Endothelial cell (in vitro differentiated cells): ENCODE data around the gene CARD10. TPM values are rescaled to one million over a fixed set of nuclear protein-coding genes. Genes with fewer than 3 reads are reported as not detected.

Source experiments
- DNase-seq: peaks from one replicate; pipeline ENCODE4 v3.0.0; 2021; ENCODE audit warnings: low spot score
- H3K27ac Mint-ChIP-seq: one replicate; pipeline ENCODE4 v1.8.0; 2021; ENCODE audit warnings: mixed read lengths, inconsistent platforms; ENCODE audit not compliant: unreplicated experiment
- H3K27me3 Mint-ChIP-seq: one replicate; pipeline ENCODE4 v1.8.0; 2021; ENCODE audit warnings: mild to moderate bottlenecking, moderate library complexity, mixed read lengths, inconsistent platforms; ENCODE audit not compliant: unreplicated experiment
- H3K36me3 Mint-ChIP-seq: one replicate; pipeline ENCODE4 v1.8.0; 2021; ENCODE audit warnings: mild to moderate bottlenecking, low read depth, mixed read lengths, inconsistent platforms; ENCODE audit not compliant: unreplicated experiment
- H3K4me1 Mint-ChIP-seq: one replicate; pipeline ENCODE4 v1.8.0; 2021; ENCODE audit warnings: mild to moderate bottlenecking, mixed read lengths, inconsistent platforms; ENCODE audit not compliant: unreplicated experiment
- H3K4me3 Mint-ChIP-seq: one replicate; pipeline ENCODE4 v1.8.0; 2021; ENCODE audit warnings: mild to moderate bottlenecking, mixed read lengths, inconsistent platforms; ENCODE audit not compliant: unreplicated experiment
- H3K9me3 Mint-ChIP-seq: one replicate; pipeline ENCODE4 v1.8.0; 2021; ENCODE audit warnings: mixed read lengths, inconsistent platforms; ENCODE audit not compliant: unreplicated experiment
- total RNA-seq: library from RNA; stranded (reverse); fragmentation: NEBNext Ultra II Directional; extraction: Animal tissue kit (Norgen Biotek cat#: 25700); gene quantifications from one replicate; pipeline ENCODE4 v1.2.1, GENCODE V29; 2021; ENCODE audit not compliant: unreplicated experiment
- TF ChIP-seq, protein P1 (sequence below): fragments of 200-600 bp; sonication (generic); IDR thresholded peaks from one replicate; pipeline ENCODE4 v1.5.0; 2021; ENCODE audit warnings: antibody characterized with exemption; ENCODE audit not compliant: unreplicated experiment

The CARD10 gene
- total RNA-seq, 1 donor from 2014 or later, result 26.0 TPM

DNA sequence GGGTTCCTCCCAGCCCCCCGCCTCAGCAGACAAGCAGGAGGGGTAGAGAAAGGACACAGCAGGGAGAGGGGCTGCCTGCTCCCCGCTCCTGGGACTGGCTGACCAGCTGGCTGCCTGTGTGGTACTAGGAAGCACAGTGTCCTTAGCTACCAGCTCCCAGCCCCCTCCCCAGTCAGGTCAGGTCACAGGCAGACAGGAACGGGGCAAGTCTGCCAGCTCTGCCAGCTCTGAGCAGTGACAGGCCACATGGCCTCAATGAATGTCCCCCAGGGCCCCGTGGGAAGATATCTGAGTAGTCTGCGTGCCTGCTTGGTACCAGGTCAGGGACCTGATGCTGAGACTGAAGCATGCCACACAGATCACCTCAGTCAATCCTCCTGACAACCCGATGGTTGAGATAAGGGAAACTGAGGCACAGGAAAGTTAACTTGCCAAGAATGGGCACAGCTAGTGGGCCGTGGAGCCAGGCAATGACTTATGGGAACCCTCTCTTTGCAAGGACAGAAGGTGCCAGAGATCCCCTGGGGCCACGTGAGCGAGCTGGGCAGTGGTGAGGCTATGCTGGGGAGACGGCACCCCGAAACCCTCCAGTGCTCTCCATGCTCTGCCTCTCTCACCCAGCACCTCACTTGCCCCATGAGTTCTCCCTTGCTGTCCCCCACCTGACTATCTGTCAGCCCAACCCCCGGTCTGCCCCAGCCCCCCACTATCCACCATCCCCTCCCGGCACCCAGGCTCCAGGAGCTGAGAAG lies 19.2 kb downstream of the CARD10 start:
- H3K36me3 Mint-ChIP-seq, result peaks cover 26% of the 10 kb centered on the region
- no peaks in the 10 kb centered on the region for H3K9me3 Mint-ChIP-seq
- H3K27ac Mint-ChIP-seq, result no peak overlapping the region
- DNase-seq, result no peak
- peaks cover 22% of the 10 kb centered on the region for H3K4me1 Mint-ChIP-seq
- H3K27me3 Mint-ChIP-seq, result peaks cover 12% of the 10 kb centered on the region
- no peak overlapping the region for H3K4me3 Mint-ChIP-seq
- TF ChIP-seq, protein P1, sequence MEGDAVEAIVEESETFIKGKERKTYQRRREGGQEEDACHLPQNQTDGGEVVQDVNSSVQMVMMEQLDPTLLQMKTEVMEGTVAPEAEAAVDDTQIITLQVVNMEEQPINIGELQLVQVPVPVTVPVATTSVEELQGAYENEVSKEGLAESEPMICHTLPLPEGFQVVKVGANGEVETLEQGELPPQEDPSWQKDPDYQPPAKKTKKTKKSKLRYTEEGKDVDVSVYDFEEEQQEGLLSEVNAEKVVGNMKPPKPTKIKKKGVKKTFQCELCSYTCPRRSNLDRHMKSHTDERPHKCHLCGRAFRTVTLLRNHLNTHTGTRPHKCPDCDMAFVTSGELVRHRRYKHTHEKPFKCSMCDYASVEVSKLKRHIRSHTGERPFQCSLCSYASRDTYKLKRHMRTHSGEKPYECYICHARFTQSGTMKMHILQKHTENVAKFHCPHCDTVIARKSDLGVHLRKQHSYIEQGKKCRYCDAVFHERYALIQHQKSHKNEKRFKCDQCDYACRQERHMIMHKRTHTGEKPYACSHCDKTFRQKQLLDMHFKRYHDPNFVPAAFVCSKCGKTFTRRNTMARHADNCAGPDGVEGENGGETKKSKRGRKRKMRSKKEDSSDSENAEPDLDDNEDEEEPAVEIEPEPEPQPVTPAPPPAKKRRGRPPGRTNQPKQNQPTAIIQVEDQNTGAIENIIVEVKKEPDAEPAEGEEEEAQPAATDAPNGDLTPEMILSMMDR, result no peak

DNA sequence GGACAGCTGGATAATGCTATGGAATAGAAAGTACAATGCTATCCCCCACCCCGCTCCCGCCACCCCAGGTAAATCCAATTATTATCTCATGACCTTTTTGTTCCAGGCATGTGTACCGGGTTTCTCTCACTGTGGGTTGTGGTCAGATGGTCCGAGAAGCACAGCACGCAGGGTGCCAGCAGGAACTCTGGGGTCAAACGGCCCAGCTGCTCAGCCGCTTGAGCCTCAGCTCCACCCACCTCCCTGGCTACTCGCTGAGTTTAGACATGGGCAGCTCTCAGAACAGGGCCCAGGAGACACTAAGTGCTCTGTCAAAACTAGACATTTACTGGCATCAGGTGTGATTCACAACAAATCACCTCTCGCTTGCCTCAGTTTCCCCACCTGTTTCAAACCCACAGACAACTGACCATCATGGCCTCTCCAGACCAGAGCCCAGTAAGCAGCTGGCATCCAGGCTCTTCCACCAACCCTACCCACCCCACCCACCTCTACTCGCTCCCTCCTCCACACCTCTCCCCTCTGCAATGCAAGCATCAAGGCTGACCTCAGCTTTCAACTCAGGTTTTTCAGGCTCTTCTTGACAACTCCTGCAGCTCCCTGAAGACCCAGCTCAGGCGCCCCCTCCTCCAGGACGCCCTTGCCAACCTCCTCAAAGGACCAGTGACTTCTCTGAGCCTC lies 20.0 kb downstream of the CARD10 start:
- H3K27ac Mint-ChIP-seq, result no peak overlapping the region
- no peaks in the 10 kb centered on the region for H3K9me3 Mint-ChIP-seq
- H3K36me3 Mint-ChIP-seq, result peaks cover 19% of the 10 kb centered on the region
- DNase-seq, result no peak
- no peak overlapping the region for H3K4me3 Mint-ChIP-seq
- TF ChIP-seq, protein P1, result no peak
- H3K27me3 Mint-ChIP-seq, result peaks cover 12% of the 10 kb centered on the region
- peaks cover 22% of the 10 kb centered on the region for H3K4me1 Mint-ChIP-seq

DNA sequence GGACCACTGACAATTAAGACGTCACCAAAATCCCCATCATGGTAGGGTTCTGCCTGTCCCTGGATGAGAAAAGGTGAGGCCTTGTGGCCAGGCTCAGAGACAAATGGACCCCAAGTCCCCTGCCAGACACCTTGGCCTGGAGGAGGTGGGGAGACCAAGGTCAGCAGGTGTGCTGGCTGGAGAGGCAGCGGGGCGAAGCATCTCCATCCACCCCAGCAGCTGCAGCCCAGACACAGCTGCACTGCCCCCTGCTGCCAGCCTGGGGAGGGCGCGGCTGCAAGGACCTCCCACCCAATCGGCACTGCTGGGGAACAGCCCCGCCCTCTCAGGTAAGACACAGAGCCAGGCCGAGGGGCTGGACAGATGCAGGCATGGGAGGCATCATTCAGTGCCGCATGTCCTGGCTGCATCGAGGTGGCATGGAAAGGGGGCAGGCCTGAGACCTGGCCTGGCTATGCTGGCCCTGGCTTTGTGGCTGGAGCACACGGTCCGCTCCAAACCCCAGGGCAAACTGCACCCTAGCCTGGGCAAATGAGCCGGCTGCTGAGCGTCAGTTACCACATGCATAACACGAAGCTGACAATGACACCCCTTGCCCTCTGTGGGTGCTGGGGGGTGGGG lies 20.8 kb downstream of the CARD10 start:
- H3K9me3 Mint-ChIP-seq, result no peaks in the 10 kb centered on the region
- no peak overlapping the region for H3K27ac Mint-ChIP-seq
- H3K4me1 Mint-ChIP-seq, result peaks cover 19% of the 10 kb centered on the region
- H3K27me3 Mint-ChIP-seq, result peaks cover 9% of the 10 kb centered on the region
- peak; percentile 78 for DNase-seq
- peaks cover 17% of the 10 kb centered on the region for H3K36me3 Mint-ChIP-seq
- H3K4me3 Mint-ChIP-seq, result no peak overlapping the region
- TF ChIP-seq, protein P1, result peak; percentile 63

DNA sequence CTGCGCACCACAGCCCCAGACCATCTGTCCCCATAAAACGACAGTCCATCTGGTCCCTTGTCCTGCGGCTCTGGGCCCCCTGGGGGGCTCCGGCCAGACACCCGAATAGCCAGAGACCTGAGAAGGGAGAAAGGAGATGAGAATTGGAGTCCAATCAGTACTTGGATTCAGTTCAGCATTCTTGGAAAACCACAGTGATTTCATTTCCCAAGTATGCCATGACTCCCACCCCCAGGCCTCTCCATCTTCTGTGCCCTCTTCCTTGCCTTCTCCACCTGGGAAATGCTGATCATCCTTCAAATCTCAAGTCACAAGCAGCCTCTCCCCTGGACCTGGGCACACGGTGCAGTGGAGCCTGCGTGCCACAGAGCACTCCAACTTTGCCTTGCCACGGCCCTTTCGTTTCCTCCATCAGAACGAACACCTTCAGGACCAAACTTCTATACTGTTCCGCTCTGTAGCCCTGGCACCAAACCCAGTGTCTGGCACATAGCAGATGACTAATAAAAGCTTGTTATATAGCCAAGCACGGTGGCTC lies 22.1 kb downstream of the CARD10 start:
- H3K27ac Mint-ChIP-seq, result peak overlapping the region; percentile 64
- TF ChIP-seq, protein P1, result no peak
- H3K36me3 Mint-ChIP-seq, result peaks cover 22% of the 10 kb centered on the region
- DNase-seq, result no peak
- H3K4me1 Mint-ChIP-seq, result peaks cover 18% of the 10 kb centered on the region
- peaks cover 9% of the 10 kb centered on the region for H3K27me3 Mint-ChIP-seq
- no peaks in the 10 kb centered on the region for H3K9me3 Mint-ChIP-seq
- H3K4me3 Mint-ChIP-seq, result peak overlapping the region; percentile 25
